ENCODE data around the gene TBX2. TPM values are rescaled to one million over a fixed set of nuclear protein-coding genes. Genes with fewer than 3 reads are reported as not detected.
"Not testable (repeated sequence)": the region's sequence is repeated elsewhere in the genome, so short reads cannot be mapped to it uniquely, and the experiment has no call there.

TBX2 gene
- total RNA-seq, 1 donor from 2014 or later, result 9.8 TPM

DNA sequence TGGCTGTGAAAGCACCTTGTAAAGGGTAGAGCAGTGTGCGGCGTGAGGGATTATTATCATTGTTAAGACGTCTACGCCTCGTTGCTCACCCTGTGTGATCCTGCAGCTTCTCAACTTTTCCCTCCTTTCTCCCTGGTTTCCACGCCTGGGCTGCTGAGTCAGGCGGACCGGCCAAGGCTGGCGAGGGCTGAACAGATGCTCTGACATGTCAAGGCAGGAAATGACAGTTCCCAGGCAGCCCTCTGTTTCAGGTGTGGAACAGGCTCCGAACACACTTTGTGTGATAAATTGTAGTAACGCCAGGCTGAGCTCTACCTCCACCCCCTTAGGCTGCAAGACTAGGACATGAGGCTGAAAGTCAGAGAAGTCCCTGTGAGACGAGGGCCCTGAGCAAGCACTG, 46.0 kb upstream of the TBX2 start:
- Histone ChIP-seq H3K27me3 (no peaks in the 10 kb centered on the region), H3K4me1 (no peaks in the 10 kb centered on the region), H3K27ac (no peak overlapping the region), H3K4me3 (no peak overlapping the region), H3K36me3 (no peaks in the 10 kb centered on the region), H3K9me3 (no peaks in the 10 kb centered on the region)
- TF ChIP-seq POLR2AphosphoS5 (IDR thresholded peaks at IDR 0.05; ENCODE audit: insufficient read depth in 1 of 2, low read depth in 1 of 2), result no peak
- intact Hi-C loops (cut with DNase I), result no loop called here
- DNase-seq (ENCODE audit: extremely low spot score in 2 of 2), result no peak

DNA sequence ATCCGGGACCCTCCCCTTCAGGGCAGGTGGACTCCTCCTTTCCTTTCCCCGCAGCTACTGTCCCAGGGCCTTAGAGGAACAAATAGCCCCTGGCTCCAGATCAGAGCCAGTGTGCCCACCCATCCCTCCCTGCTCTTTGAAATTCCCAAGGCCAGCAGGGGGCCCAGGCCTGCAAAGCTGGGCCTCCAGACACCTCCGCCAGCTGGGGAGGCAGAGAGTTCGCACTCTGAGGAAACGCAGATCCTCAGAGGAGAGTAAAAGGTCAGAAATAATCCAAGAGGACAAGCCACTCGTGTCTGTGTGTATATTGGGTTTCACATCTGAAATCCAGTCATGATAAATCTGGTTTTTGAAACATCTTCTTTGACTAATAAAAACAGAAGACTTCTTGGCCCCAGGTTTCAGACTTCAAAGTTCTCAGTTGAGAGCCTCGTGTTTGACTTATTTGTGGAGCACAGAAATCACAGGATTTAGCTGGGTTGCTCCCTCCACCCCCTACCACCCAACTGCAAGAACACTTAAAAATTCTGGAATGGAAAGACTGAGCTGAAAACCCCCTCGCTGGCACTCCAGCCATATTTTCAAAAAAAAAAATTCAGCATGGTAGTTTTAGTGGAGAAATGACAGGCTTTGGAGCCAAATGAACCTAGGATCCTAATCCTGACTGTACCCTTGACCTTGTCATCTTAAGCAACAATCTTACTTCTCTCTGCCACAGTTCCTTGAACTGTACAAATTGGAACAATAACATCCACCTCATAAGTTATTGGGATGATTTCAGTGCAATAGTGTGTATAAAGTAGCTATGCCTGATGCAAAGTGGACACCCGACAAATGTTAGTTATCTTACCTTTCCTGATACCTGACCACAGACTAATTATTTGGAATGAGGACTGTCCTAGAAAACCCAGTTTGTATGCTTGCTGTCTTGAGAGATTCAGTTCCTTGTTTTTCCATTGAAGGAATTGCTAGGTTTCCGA, 44.5 kb upstream of the TBX2 start:
- intact Hi-C loops (cut with DNase I), result no loop called here
- no peaks in the 10 kb centered on the region for H3K36me3 ChIP-seq
- no peak overlapping the region for H3K4me3 ChIP-seq
- no peak overlapping the region for H3K27ac ChIP-seq
- peaks cover under 1% of the 10 kb centered on the region for H3K4me1 ChIP-seq
- no peaks in the 10 kb centered on the region for H3K9me3 ChIP-seq
- DNase-seq (ENCODE audit: extremely low spot score in 2 of 2), result no peak
- TF ChIP-seq POLR2A (IDR thresholded peaks at IDR 0.05), result no peak
- no peak for TF ChIP-seq POLR2AphosphoS5 (IDR thresholded peaks at IDR 0.05; ENCODE audit: insufficient read depth in 1 of 2, low read depth in 1 of 2)
- TF ChIP-seq, protein P1, sequence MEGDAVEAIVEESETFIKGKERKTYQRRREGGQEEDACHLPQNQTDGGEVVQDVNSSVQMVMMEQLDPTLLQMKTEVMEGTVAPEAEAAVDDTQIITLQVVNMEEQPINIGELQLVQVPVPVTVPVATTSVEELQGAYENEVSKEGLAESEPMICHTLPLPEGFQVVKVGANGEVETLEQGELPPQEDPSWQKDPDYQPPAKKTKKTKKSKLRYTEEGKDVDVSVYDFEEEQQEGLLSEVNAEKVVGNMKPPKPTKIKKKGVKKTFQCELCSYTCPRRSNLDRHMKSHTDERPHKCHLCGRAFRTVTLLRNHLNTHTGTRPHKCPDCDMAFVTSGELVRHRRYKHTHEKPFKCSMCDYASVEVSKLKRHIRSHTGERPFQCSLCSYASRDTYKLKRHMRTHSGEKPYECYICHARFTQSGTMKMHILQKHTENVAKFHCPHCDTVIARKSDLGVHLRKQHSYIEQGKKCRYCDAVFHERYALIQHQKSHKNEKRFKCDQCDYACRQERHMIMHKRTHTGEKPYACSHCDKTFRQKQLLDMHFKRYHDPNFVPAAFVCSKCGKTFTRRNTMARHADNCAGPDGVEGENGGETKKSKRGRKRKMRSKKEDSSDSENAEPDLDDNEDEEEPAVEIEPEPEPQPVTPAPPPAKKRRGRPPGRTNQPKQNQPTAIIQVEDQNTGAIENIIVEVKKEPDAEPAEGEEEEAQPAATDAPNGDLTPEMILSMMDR (IDR thresholded peaks at IDR 0.05), result no peak
- no peaks in the 10 kb centered on the region for H3K27me3 ChIP-seq

DNA sequence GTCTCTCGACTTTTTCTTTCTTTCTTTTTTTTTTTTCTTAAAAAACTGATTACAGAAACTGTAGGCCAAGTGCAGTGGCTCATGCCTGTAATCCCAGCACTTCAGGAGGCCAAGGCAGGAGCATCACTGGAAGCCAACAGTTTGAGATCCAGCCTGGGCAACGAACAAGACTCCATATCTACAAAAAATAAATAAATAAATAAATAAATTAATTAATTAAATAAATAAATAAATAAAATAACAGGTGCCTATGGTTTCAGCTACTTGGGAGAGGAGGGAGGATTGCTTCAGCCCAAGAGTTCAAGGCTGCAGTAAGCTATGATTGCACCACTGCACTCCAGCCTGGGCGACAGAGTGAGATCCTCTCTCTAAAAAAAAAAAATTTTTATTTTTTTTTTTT, 42.6 kb upstream of the TBX2 start:
- H3K27ac ChIP-seq; H3K4me3 ChIP-seq; H3K36me3 ChIP-seq; H3K9me3 ChIP-seq; intact Hi-C loops (cut with DNase I); H3K27me3 ChIP-seq; DNase-seq (ENCODE audit: extremely low spot score in 2 of 2); H3K4me1 ChIP-seq: not testable (repeated sequence)

DNA sequence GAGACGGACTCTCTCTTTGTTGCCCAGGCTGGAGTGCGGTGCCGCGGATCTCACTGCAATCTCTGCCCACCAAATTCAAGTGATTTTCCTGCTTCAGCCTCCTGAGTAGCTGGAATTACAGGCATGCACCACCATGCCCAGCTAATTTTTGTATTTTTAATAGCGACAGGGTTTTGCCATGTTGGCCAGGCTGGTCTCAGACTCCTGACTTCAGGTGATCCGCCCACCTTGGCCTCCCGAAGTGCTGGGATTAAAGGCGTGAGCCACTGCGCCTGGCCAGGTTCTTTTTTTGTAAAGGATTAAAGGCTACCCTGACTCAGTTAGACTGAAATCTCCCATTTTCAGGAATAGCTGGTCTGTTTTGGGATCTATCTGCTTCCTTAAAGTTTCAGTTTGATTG, 40.1 kb upstream of the TBX2 start:
- H3K27ac ChIP-seq; H3K4me3 ChIP-seq; DNase-seq (ENCODE audit: extremely low spot score in 2 of 2); intact Hi-C loops (cut with DNase I); H3K36me3 ChIP-seq; H3K4me1 ChIP-seq; H3K27me3 ChIP-seq; H3K9me3 ChIP-seq: not testable (repeated sequence)

DNA sequence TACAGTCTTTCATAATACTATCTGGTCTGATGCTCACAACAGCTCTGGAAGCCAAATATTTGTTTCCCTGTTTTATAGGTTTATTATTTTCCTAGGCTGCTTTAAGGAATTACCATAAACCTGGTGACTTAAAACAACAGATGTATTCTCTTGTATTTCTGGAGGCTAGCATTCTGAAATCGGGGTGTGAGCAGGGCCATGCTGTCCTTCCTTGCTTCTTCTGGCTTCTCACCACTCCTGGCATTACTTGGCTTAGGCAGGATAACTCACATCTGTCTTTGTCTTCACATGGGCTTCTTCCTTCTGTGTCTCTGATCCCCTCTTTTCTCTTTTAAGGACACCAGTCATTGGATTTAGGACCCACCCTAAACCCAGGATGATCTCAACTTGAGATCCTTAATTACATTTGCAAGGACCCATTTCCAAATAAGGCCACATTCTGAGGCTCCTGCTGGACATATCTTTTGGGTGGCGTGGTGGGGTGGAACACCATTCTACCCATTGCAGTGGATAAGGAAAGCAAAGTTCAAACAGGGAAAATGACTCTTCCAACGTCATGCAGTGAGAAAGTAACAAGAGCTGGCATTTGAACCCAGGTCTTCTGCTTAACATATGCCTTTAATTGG, 39.2 kb upstream of the TBX2 start:
- no peaks in the 10 kb centered on the region for H3K9me3 ChIP-seq
- no peak overlapping the region for H3K27ac ChIP-seq
- intact Hi-C loops (cut with DNase I), result no loop called here
- no peak for DNase-seq (ENCODE audit: extremely low spot score in 2 of 2)
- peaks cover 6% of the 10 kb centered on the region for H3K4me1 ChIP-seq
- no peaks in the 10 kb centered on the region for H3K27me3 ChIP-seq
- H3K36me3 ChIP-seq, result no peaks in the 10 kb centered on the region
- TF ChIP-seq POLR2AphosphoS5 (IDR thresholded peaks at IDR 0.05; ENCODE audit: insufficient read depth in 1 of 2, low read depth in 1 of 2) (no peak), POLR2A (IDR thresholded peaks at IDR 0.05) (no peak)
- TF ChIP-seq, protein P1 (IDR thresholded peaks at IDR 0.05), result no peak
- no peak overlapping the region for H3K4me3 ChIP-seq

DNA sequence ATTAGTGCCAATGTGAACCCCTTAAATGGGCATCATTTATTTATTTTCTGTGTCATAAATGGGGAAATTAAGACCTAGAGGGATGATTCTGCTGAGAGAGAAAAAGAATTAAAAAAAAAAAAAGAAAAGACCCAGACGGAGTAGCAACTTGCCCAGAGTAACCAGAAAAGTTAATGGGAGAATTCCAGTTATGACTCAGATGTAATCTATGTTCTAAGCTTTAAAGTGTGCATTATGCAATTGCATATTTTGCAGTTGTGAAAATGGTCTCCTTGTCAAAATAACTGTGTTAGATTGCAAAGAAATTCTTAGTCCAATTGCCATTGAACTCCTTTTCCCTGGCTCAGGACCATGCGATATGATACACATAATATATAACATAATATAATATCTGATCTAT, 38.6 kb upstream of the TBX2 start:
- intact Hi-C loops (cut with DNase I), result no loop called here
- H3K4me3 ChIP-seq, result no peak overlapping the region
- H3K4me1 ChIP-seq, result peaks cover 6% of the 10 kb centered on the region
- no peaks in the 10 kb centered on the region for H3K9me3 ChIP-seq
- H3K27ac ChIP-seq, result no peak overlapping the region
- DNase-seq (ENCODE audit: extremely low spot score in 2 of 2), result no peak
- TF ChIP-seq POLR2A (IDR thresholded peaks at IDR 0.05) (no peak), POLR2AphosphoS5 (IDR thresholded peaks at IDR 0.05; ENCODE audit: insufficient read depth in 1 of 2, low read depth in 1 of 2) (peak in 1 of 2 donors; percentile 11)
- no peaks in the 10 kb centered on the region for H3K27me3 ChIP-seq
- no peaks in the 10 kb centered on the region for H3K36me3 ChIP-seq

DNA sequence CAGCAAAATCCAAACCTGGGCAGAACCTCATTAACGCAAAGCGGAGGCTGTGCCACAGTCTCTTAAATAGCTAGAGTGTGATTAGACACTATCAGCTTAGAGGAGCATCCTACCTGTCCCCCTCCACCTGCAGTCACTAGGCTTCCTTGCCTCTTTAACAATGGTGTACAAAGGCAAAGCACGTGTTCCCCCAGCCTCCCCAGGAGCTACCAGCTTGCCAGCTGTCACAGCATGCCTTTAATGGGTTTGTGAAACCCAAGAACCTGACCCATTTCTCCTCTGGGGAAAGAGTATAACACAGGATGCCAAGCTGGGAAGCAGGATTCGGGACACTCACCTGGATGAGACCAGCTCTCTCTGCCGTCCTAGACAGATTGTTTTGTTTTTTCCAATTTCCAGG, 37.2 kb upstream of the TBX2 start:
- intact Hi-C loops (cut with DNase I), result no loop called here
- TF ChIP-seq POLR2A (IDR thresholded peaks at IDR 0.05) (no peak), POLR2AphosphoS5 (IDR thresholded peaks at IDR 0.05; ENCODE audit: insufficient read depth in 1 of 2, low read depth in 1 of 2) (no peak)
- TF ChIP-seq, protein P1 (IDR thresholded peaks at IDR 0.05), result no peak
- no peaks in the 10 kb centered on the region for H3K27me3 ChIP-seq
- no peaks in the 10 kb centered on the region for H3K36me3 ChIP-seq
- no peak overlapping the region for H3K4me3 ChIP-seq
- H3K27ac ChIP-seq, result no peak overlapping the region
- no peaks in the 10 kb centered on the region for H3K9me3 ChIP-seq
- DNase-seq (ENCODE audit: extremely low spot score in 2 of 2), result no peak
- H3K4me1 ChIP-seq, result peaks cover 6% of the 10 kb centered on the region
